ENCODE measurements around the gene CMTM2.
"Not testable (repeated sequence)": the region's sequence is repeated elsewhere in the genome, so short reads cannot be mapped to it uniquely, and the experiment has no call there.

Gene CMTM2

GRCh38 chr16:66587881-66588600 is 8.8 kb downstream of the CMTM2 start:
- no peak overlapping the region for H3K4me3 ChIP-seq (ENCODE audit: insufficient read length, low read depth)
- no peaks in the 10 kb centered on the region for H3K9me3 ChIP-seq (ENCODE audit: insufficient read depth, low read length)
- H3K36me3 ChIP-seq (ENCODE audit: insufficient read depth, insufficient read length, low read length), result no peaks in the 10 kb centered on the region
- H3K27me3 ChIP-seq (ENCODE audit: insufficient read depth, insufficient read length), result no peaks in the 10 kb centered on the region
- no peak overlapping the region for H3K9ac ChIP-seq (ENCODE audit: insufficient read length, low read depth)
- DNase-seq (ENCODE audit: low read depth, low spot score), result no peak
- TF ChIP-seq ZNF274 (IDR thresholded peaks at IDR 0.05; ENCODE audit: low read depth, low read length), result no peak
- H3K4me1 ChIP-seq (ENCODE audit: insufficient read depth, insufficient read length), result peaks cover 6% of the 10 kb centered on the region

DNA sequence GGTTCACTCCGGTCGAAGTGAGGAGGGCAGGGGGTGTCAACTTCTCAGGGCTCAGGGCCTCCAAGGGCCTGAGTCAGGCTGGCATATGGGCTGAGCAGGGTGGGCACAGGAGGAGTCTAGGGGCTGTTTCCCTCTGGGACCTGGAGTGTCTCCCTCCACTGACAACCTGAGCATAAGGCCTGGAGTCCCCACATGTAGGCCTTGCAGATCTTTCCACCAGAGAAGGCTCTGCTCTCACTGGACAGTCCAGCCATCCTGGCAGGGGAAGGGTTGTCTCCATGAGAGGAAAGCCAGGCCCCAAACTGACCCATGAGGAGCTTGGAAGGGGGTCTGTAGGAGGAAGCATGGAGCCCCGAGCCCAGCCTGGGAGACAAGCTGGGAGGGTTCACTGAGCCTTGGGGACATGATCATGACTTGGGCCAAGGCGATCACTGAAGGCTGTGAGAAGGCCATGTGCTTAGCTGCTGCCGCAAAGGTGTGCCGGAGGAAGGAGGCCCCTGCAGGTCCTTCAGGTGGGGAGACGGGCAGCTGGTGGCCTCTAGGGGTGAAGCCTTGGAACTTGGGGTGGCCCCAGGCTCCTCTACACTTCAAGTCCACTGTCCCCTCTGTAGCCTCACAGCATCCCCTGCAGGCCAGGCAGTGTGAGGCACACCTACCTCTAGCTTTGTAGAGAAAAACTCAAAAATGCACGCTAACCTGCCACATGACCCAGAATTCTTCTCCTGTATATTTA is 9.9 kb downstream of the CMTM2 start:
- no peak for TF ChIP-seq ZNF274 (IDR thresholded peaks at IDR 0.05; ENCODE audit: low read depth, low read length)
- TF ChIP-seq SUZ12 (IDR thresholded peaks at IDR 0.05; ENCODE audit: extremely low read depth, insufficient read depth, insufficient read length), result no peak
- no peak for TF ChIP-seq YY1 (IDR thresholded peaks at IDR 0.05; ENCODE audit: insufficient read depth, insufficient read length)
- H3K9me3 ChIP-seq (ENCODE audit: insufficient read depth, low read length), result no peaks in the 10 kb centered on the region
- peak; percentile 42 for DNase-seq (ENCODE audit: low read depth, low spot score)
- no peaks in the 10 kb centered on the region for H3K27me3 ChIP-seq (ENCODE audit: insufficient read depth, insufficient read length)
- H3K4me1 ChIP-seq (ENCODE audit: insufficient read depth, insufficient read length), result peaks cover 6% of the 10 kb centered on the region
- no peak overlapping the region for H3K4me3 ChIP-seq (ENCODE audit: insufficient read length, low read depth)
- H3K9ac ChIP-seq (ENCODE audit: insufficient read length, low read depth), result no peak overlapping the region
- no peaks in the 10 kb centered on the region for H3K36me3 ChIP-seq (ENCODE audit: insufficient read depth, insufficient read length, low read length)

- no peak for TF ChIP-seq SUZ12 (IDR thresholded peaks at IDR 0.05; ENCODE audit: extremely low read depth, insufficient read depth, insufficient read length)
- no peak for TF ChIP-seq YY1 (IDR thresholded peaks at IDR 0.05; ENCODE audit: insufficient read depth, insufficient read length)
- no peaks in the 10 kb centered on the region for H3K36me3 ChIP-seq (ENCODE audit: insufficient read depth, insufficient read length, low read length)
- H3K9ac ChIP-seq (ENCODE audit: insufficient read length, low read depth), result no peak overlapping the region
- H3K9me3 ChIP-seq (ENCODE audit: insufficient read depth, low read length), result no peaks in the 10 kb centered on the region
- H3K4me1 ChIP-seq (ENCODE audit: insufficient read depth, insufficient read length), result peaks cover 6% of the 10 kb centered on the region
- no peaks in the 10 kb centered on the region for H3K27me3 ChIP-seq (ENCODE audit: insufficient read depth, insufficient read length)
- no peak overlapping the region for H3K4me3 ChIP-seq (ENCODE audit: insufficient read length, low read depth)
- DNase-seq (ENCODE audit: low read depth, low spot score), result no peak
Observed at GRCh38 chr16:66590322-66590721, 11.1 kb downstream of the CMTM2 start.

DNA sequence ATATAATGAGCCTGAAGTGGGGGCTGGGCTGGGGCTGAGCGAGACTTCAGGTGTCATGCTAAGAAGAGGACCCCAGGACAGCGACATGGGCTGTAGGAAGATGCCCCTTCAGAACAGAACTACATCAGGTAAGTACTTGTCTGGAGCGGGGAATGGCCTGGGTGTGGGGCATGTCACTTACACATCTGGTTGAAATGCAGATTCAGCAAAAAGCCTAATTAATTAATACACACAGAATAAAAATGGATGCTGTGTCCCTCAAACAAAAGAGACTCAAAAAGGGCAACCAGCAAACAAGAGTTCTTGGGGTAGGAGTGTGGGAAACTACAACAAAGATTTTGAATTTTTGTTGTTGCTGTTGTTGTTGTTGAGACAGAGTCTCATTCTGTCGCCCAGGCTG is 11.8 kb downstream of the CMTM2 start:
- no peak for DNase-seq (ENCODE audit: low read depth, low spot score)
- Histone ChIP-seq H3K9me3 (ENCODE audit: insufficient read depth, low read length) (no peaks in the 10 kb centered on the region), H3K4me1 (ENCODE audit: insufficient read depth, insufficient read length) (peaks cover 3% of the 10 kb centered on the region), H3K4me3 (ENCODE audit: insufficient read length, low read depth) (no peak overlapping the region), H3K9ac (ENCODE audit: insufficient read length, low read depth) (no peak overlapping the region), H3K36me3 (ENCODE audit: insufficient read depth, insufficient read length, low read length) (no peaks in the 10 kb centered on the region), H3K27me3 (ENCODE audit: insufficient read depth, insufficient read length) (no peaks in the 10 kb centered on the region)
- TF ChIP-seq SUZ12 (IDR thresholded peaks at IDR 0.05; ENCODE audit: extremely low read depth, insufficient read depth, insufficient read length), result no peak
- TF ChIP-seq ZNF274 (IDR thresholded peaks at IDR 0.05; ENCODE audit: low read depth, low read length), result no peak
- no peak for TF ChIP-seq YY1 (IDR thresholded peaks at IDR 0.05; ENCODE audit: insufficient read depth, insufficient read length)

- Histone ChIP-seq H3K4me3 (ENCODE audit: insufficient read length, low read depth) (no peak overlapping the region), H3K9ac (ENCODE audit: insufficient read length, low read depth) (no peak overlapping the region), H3K27me3 (ENCODE audit: insufficient read depth, insufficient read length) (no peaks in the 10 kb centered on the region), H3K36me3 (ENCODE audit: insufficient read depth, insufficient read length, low read length) (no peaks in the 10 kb centered on the region), H3K9me3 (ENCODE audit: insufficient read depth, low read length) (no peaks in the 10 kb centered on the region), H3K4me1 (ENCODE audit: insufficient read depth, insufficient read length) (peaks cover 3% of the 10 kb centered on the region)
- no peak for DNase-seq (ENCODE audit: low read depth, low spot score)
- TF ChIP-seq ZNF274 (IDR thresholded peaks at IDR 0.05; ENCODE audit: low read depth, low read length), result no peak
Observed at GRCh38 chr16:66592241-66592640, 13.0 kb downstream of the CMTM2 start.

DNA sequence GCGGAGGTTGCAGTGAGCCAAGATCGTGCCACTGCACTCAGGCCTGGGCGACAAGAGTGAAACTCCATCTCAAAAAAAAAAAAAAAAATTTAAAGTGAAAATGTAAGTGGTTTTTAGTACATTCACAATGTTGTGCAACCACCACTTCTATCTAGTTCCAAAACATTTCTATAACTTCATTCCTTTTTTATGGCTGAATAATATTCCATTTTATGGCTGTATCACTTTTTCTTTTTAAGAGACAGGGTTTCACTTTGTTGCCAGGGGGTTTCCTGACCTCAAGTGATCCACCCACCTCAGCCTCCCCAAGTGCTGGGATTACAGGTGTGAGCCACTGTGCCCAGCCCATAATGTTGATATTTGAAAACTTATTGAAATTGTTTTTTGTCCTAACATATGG is 13.6 kb downstream of the CMTM2 start:
- TF ChIP-seq SUZ12 (IDR thresholded peaks at IDR 0.05; ENCODE audit: extremely low read depth, insufficient read depth, insufficient read length) (no peak), YY1 (IDR thresholded peaks at IDR 0.05; ENCODE audit: insufficient read depth, insufficient read length) (no peak), ZNF274 (IDR thresholded peaks at IDR 0.05; ENCODE audit: low read depth, low read length) (no peak)
- Histone ChIP-seq H3K4me3 (ENCODE audit: insufficient read length, low read depth) (no peak overlapping the region), H3K4me1 (ENCODE audit: insufficient read depth, insufficient read length) (peaks cover 3% of the 10 kb centered on the region)

DNA sequence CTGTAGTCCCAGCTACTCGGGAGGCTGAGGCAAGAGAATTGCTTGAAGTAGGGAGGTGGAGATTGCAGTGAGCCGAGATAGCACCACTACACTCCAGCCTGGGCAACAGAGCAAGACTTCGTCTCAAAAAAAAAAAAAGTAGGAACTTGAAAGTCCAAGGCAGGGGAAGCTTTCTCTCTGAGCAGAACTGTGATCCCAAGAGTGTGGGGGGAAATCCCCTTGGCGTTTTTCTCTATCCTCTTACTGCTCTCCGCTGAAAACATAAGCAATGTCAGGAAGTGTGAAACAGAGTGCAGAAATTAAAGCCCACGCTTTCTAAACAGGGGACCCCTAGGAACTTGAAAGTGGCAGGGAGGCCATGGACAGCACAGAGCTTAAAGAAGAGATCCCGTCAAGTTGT is 15.5 kb downstream of the CMTM2 start:
- TF ChIP-seq YY1 (IDR thresholded peaks at IDR 0.05; ENCODE audit: insufficient read depth, insufficient read length), result no peak
- no peak for TF ChIP-seq SUZ12 (IDR thresholded peaks at IDR 0.05; ENCODE audit: extremely low read depth, insufficient read depth, insufficient read length)
- TF ChIP-seq ZNF274 (IDR thresholded peaks at IDR 0.05; ENCODE audit: low read depth, low read length), result no peak
- Histone ChIP-seq H3K4me1 (ENCODE audit: insufficient read depth, insufficient read length) (peaks cover 3% of the 10 kb centered on the region), H3K4me3 (ENCODE audit: insufficient read length, low read depth) (no peak overlapping the region), H3K36me3 (ENCODE audit: insufficient read depth, insufficient read length, low read length) (no peaks in the 10 kb centered on the region), H3K9ac (ENCODE audit: insufficient read length, low read depth) (no peak overlapping the region), H3K9me3 (ENCODE audit: insufficient read depth, low read length) (no peaks in the 10 kb centered on the region), H3K27me3 (ENCODE audit: insufficient read depth, insufficient read length) (no peaks in the 10 kb centered on the region)
- no peak for DNase-seq (ENCODE audit: low read depth, low spot score)

More for the DNA sequence above, 13.6 kb downstream of the CMTM2 start:
- no peaks in the 10 kb centered on the region for H3K27me3 ChIP-seq (ENCODE audit: insufficient read depth, insufficient read length)
- no peak overlapping the region for H3K9ac ChIP-seq (ENCODE audit: insufficient read length, low read depth)
- no peaks in the 10 kb centered on the region for H3K36me3 ChIP-seq (ENCODE audit: insufficient read depth, insufficient read length, low read length)
- DNase-seq (ENCODE audit: low read depth, low spot score), result no peak
- no peaks in the 10 kb centered on the region for H3K9me3 ChIP-seq (ENCODE audit: insufficient read depth, low read length)

GRCh38 chr16:66596559-66596958 is 17.3 kb downstream of the CMTM2 start:
- H3K27me3 ChIP-seq (ENCODE audit: insufficient read depth, insufficient read length); DNase-seq (ENCODE audit: low read depth, low spot score); H3K4me1 ChIP-seq (ENCODE audit: insufficient read depth, insufficient read length); H3K9me3 ChIP-seq (ENCODE audit: insufficient read depth, low read length); H3K9ac ChIP-seq (ENCODE audit: insufficient read length, low read depth); H3K4me3 ChIP-seq (ENCODE audit: insufficient read length, low read depth); H3K36me3 ChIP-seq (ENCODE audit: insufficient read depth, insufficient read length, low read length): not testable (repeated sequence)
